IMR-90 (cell line): Measurements from ENCODE around the gene DRAP1. TPM values are rescaled to one million over a fixed set of nuclear protein-coding genes. Genes with fewer than 3 reads are reported as not detected.

Experiments used
- POLR2A ChIP-seq: IDR thresholded peaks from 2 replicates; pipeline ENCODE4 v1.6.1; 2012; ENCODE audit warnings: mild to moderate bottlenecking, low read depth, low read length
- polyA plus RNA-seq, 3 experiments: library from polyadenylated mRNA; depleted of rRNA; stranded (reverse); fragments of >200 nt; gene quantifications; 2 replicates each; pipeline ENCODE4 v1.2.3, GENCODE V29; 2012; ENCODE audit warnings: low replicate concordance in 1 of 3
- total RNA-seq: library from RNA; depleted of rRNA; stranded (reverse); fragments of >200 nt; gene quantifications from 2 replicates; pipeline ENCODE4 v1.2.3, GENCODE V29; 2012
- TF ChIP-seq, protein P1 (sequence below): conservative IDR thresholded peaks from 2 replicates; pipeline ENCODE4 v1.5.1; 2012; ENCODE audit warnings: mild to moderate bottlenecking, low read depth, low read length, improper control_type of control experiment

Gene DRAP1
- total and polyA plus RNA-seq, 2 of the 4 experiments (the other 2 are of a cell fraction) = 237 to 344 TPM

DNA sequence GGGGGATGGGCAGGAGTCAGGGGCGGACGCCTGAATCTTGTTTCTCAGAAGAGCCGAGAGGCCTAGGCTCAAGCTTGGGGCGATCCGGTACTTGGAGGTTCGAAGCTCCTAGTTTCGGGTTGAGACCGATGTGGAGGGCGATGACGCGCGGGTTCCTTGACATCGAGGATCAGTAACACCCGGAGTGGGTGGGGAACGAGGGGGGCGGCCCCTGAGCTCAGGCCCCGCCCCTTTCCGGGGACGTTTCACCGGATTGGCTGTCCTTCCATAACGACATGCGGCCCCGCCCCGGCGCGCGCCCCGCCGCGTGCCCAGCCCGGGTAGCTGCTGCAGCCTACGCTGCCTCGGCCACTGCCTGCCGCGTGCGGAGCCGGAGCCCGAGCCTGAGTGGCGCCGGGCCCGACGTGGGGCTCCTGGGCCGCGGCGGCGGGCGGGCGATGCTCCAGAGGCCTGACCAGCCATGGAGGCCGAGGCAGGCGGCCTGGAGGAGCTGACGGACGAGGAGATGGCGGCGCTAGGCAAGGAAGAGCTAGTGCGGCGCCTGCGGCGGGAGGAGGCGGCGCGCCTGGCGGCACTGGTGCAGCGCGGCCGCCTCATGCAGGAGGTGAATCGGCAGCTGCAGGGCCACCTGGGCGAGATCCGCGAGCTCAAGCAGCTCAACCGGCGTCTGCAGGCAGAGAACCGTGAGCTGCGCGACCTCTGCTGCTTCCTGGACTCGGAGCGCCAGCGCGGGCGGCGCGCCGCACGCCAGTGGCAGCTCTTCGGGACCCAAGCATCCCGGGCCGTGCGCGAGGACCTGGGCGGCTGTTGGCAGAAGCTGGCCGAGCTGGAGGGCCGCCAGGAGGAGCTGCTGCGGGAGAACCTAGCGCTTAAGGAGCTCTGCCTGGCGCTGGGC, 28.7 kb upstream of the DRAP1 start, which contains the start of gene CCDC85B (continued):
- TF ChIP-seq, protein P1, sequence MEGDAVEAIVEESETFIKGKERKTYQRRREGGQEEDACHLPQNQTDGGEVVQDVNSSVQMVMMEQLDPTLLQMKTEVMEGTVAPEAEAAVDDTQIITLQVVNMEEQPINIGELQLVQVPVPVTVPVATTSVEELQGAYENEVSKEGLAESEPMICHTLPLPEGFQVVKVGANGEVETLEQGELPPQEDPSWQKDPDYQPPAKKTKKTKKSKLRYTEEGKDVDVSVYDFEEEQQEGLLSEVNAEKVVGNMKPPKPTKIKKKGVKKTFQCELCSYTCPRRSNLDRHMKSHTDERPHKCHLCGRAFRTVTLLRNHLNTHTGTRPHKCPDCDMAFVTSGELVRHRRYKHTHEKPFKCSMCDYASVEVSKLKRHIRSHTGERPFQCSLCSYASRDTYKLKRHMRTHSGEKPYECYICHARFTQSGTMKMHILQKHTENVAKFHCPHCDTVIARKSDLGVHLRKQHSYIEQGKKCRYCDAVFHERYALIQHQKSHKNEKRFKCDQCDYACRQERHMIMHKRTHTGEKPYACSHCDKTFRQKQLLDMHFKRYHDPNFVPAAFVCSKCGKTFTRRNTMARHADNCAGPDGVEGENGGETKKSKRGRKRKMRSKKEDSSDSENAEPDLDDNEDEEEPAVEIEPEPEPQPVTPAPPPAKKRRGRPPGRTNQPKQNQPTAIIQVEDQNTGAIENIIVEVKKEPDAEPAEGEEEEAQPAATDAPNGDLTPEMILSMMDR = no peak
- TF ChIP-seq POLR2A = peak; percentile 87
